ENCODE results near the gene ZNF776.

GRCh38 chr19:57754091-57754673 lies 7.6 kb downstream of the ZNF776 start:
- TF ChIP-seq POLR2A (IDR thresholded peaks at IDR 0.05) (no peak), EP300 (IDR thresholded peaks at IDR 0.05; ENCODE audit: low read depth) (no peak)
- TF ChIP-seq, protein P1, sequence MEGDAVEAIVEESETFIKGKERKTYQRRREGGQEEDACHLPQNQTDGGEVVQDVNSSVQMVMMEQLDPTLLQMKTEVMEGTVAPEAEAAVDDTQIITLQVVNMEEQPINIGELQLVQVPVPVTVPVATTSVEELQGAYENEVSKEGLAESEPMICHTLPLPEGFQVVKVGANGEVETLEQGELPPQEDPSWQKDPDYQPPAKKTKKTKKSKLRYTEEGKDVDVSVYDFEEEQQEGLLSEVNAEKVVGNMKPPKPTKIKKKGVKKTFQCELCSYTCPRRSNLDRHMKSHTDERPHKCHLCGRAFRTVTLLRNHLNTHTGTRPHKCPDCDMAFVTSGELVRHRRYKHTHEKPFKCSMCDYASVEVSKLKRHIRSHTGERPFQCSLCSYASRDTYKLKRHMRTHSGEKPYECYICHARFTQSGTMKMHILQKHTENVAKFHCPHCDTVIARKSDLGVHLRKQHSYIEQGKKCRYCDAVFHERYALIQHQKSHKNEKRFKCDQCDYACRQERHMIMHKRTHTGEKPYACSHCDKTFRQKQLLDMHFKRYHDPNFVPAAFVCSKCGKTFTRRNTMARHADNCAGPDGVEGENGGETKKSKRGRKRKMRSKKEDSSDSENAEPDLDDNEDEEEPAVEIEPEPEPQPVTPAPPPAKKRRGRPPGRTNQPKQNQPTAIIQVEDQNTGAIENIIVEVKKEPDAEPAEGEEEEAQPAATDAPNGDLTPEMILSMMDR (IDR thresholded peaks at IDR 0.05), result no peak

Measured in transverse colon (tissue), 3 donors.